AG10803 (cell line): ENCODE results near the gene HLA-DRB5.
"Not testable (repeated sequence)": the region's sequence is repeated elsewhere in the genome, so short reads cannot be mapped to it uniquely, and the experiment has no call there.

Experiments used
- DNase-seq: peaks from one replicate; pipeline ENCODE4 v3.0.0; 2010; ENCODE audit warnings: low read depth
- H3K4me3 ChIP-seq: 2 replicates; pipeline ENCODE4 v1.5.1; 2011; ENCODE audit warnings: mild to moderate bottlenecking, low read length, control low read depth
- CTCF ChIP-seq: conservative IDR thresholded peaks from 2 replicates; pipeline ENCODE4 v1.5.1; 2011; ENCODE audit warnings: mild to moderate bottlenecking, low read length, control low read depth, inconsistent platforms

The HLA-DRB5 gene

GRCh38 chr6:32472781-32473375 lies 57.2 kb downstream of the HLA-DRB5 start:
- DNase-seq = no peak
- no peak overlapping the region for H3K4me3 ChIP-seq

GRCh38 chr6:32467743-32468503 lies 62.2 kb downstream of the HLA-DRB5 start:
- not testable (repeated sequence) for DNase-seq

More at GRCh38 chr6:32472781-32473375, 57.2 kb downstream of the HLA-DRB5 start:
- TF ChIP-seq CTCF = no peak

More at GRCh38 chr6:32467743-32468503, 62.2 kb downstream of the HLA-DRB5 start:
- not testable (repeated sequence) for H3K4me3 ChIP-seq
